H9 (cell line): ENCODE results near the gene SNTG2. TPM values are rescaled to one million over a fixed set of nuclear protein-coding genes. Genes with fewer than 3 reads are reported as not detected.

ENCODE experiments used
- DNase-seq: peaks from one replicate; pipeline ENCODE4 v3.0.0-alpha.2; 2017
- H2AFZ ChIP-seq: one replicate; pipeline ENCODE4 v1.6.1; 2013; ENCODE audit warnings: mild to moderate bottlenecking, low read length, control low read depth, moderate library complexity
- H2AK5ac ChIP-seq: 2 replicates; pipeline ENCODE4 v1.6.1; 2013; ENCODE audit warnings: low read length, control low read depth, mixed read lengths; ENCODE audit not compliant: insufficient read length
- H2BK120ac ChIP-seq: one replicate; pipeline ENCODE4 v1.6.1; 2013; ENCODE audit warnings: low read depth, mild to moderate bottlenecking, low read length, control low read depth, inconsistent platforms; ENCODE audit not compliant: poor library complexity, severe bottlenecking
- H2BK12ac ChIP-seq: 2 replicates; pipeline ENCODE4 v1.6.1; 2013; ENCODE audit warnings: low read length, control low read depth, mixed read lengths, low read depth; ENCODE audit not compliant: insufficient read length
- H2BK15ac ChIP-seq: 2 replicates; pipeline ENCODE4 v1.6.1; 2013; ENCODE audit warnings: low read depth, low read length, control low read depth
- H2BK20ac ChIP-seq: one replicate; pipeline ENCODE4 v1.6.1; 2013; ENCODE audit warnings: low read depth, mild to moderate bottlenecking, low read length, control low read depth, inconsistent platforms; ENCODE audit not compliant: poor library complexity, severe bottlenecking
- H2BK5ac ChIP-seq: 2 replicates; pipeline ENCODE4 v1.6.1; 2013; ENCODE audit warnings: low read length, control low read depth, mixed read lengths; ENCODE audit not compliant: insufficient read length
- H3K14ac ChIP-seq: 2 replicates; pipeline ENCODE4 v1.6.1; 2013; ENCODE audit warnings: low read length, control low read depth; ENCODE audit not compliant: insufficient read depth
- H3K18ac ChIP-seq: 2 replicates; pipeline ENCODE4 v1.6.1; 2013; ENCODE audit warnings: low read depth, mild to moderate bottlenecking, mixed read lengths, low read length, control low read depth; ENCODE audit not compliant: insufficient read length
- H3K23ac ChIP-seq: 2 replicates; pipeline ENCODE4 v1.6.1; 2013; ENCODE audit warnings: low read length, control low read depth, mixed read lengths, low read depth; ENCODE audit not compliant: insufficient read length
- H3K23me2 ChIP-seq: 2 replicates; pipeline ENCODE4 v1.6.1; 2013; ENCODE audit warnings: low read depth, mild to moderate bottlenecking, mixed read lengths, low read length, control low read depth; ENCODE audit not compliant: insufficient read length, poor library complexity, severe bottlenecking
- H3K27ac ChIP-seq: 2 replicates; pipeline ENCODE4 v1.5.1; 2013; ENCODE audit warnings: low read length, control low read depth, mixed read lengths, low read depth; ENCODE audit not compliant: insufficient read length
- H3K27me3 ChIP-seq: 2 replicates; pipeline ENCODE4 v1.6.1; 2013; ENCODE audit warnings: low read length, control low read depth, inconsistent platforms; ENCODE audit not compliant: insufficient read depth
- H3K4ac ChIP-seq: 2 replicates; pipeline ENCODE4 v1.6.1; 2013; ENCODE audit warnings: low read depth, mild to moderate bottlenecking, control low read depth, inconsistent platforms, low read length, moderate library complexity
- H3K4me1 ChIP-seq: 2 replicates; pipeline ENCODE4 v1.6.1; 2013; ENCODE audit warnings: low read length, control low read depth, inconsistent platforms; ENCODE audit not compliant: insufficient read depth
- H3K4me2 ChIP-seq: 2 replicates; pipeline ENCODE4 v1.6.1; 2013; ENCODE audit warnings: low read length, control low read depth, mixed read lengths; ENCODE audit not compliant: insufficient read length, insufficient read depth
- H3K56ac ChIP-seq: 2 replicates; pipeline ENCODE4 v1.6.1; 2013; ENCODE audit warnings: low read depth, mild to moderate bottlenecking, mixed read lengths, low read length, control low read depth; ENCODE audit not compliant: insufficient read length
- H3K79me1 ChIP-seq: 2 replicates; pipeline ENCODE4 v1.6.1; 2013; ENCODE audit warnings: low read depth, mild to moderate bottlenecking, moderate library complexity, low read length, control low read depth, inconsistent platforms; ENCODE audit not compliant: insufficient read depth, poor library complexity, severe bottlenecking
- H3K79me2 ChIP-seq: 2 replicates; pipeline ENCODE4 v1.6.1; 2013; ENCODE audit warnings: low read length, control low read depth, inconsistent platforms; ENCODE audit not compliant: insufficient read depth
- H3K9ac ChIP-seq: 2 replicates; pipeline ENCODE4 v1.6.1; 2013; ENCODE audit warnings: low read length, control low read depth, mixed read lengths; ENCODE audit not compliant: insufficient read length; ENCODE audit errors: extremely low read depth
- H3K9me3 ChIP-seq: one replicate; pipeline ENCODE4 v1.6.1; 2013; ENCODE audit warnings: low read depth, low read length, inconsistent platforms; ENCODE audit not compliant: control insufficient read depth
- H3T11ph ChIP-seq: one replicate; pipeline ENCODE4 v1.6.1; 2013; ENCODE audit warnings: mild to moderate bottlenecking, low read length, control low read depth, inconsistent platforms
- H4K20me1 ChIP-seq: one replicate; pipeline ENCODE4 v1.6.1; 2013; ENCODE audit not compliant: control insufficient read depth, insufficient read length, insufficient read depth
- H4K5ac ChIP-seq: 2 replicates; pipeline ENCODE4 v1.6.1; 2013; ENCODE audit warnings: low read depth, mild to moderate bottlenecking, mixed read lengths, low read length, control low read depth; ENCODE audit not compliant: insufficient read length
- H4K8ac ChIP-seq: replicated peaks from 2 replicates; pipeline ENCODE4 v1.6.1; 2013; ENCODE audit warnings: low read length, control low read depth, mixed read lengths, low read depth; ENCODE audit not compliant: insufficient read length
- H4K91ac ChIP-seq: 2 replicates; pipeline ENCODE4 v1.6.1; 2013; ENCODE audit warnings: low read depth, mild to moderate bottlenecking, moderate library complexity, mixed read lengths, low read length, control low read depth; ENCODE audit not compliant: insufficient read length
- H3K27ac Mint-ChIP-seq, 3 experiments: 2 replicates in 2 of 3; 3 replicates in 1 of 3; pipeline ENCODE4 v1.8.0; 2020 to 2021; ENCODE audit warnings: mixed read lengths in 3 of 3, mild to moderate bottlenecking in 1 of 3, moderate library complexity in 1 of 3
- H3K27me3 Mint-ChIP-seq: 2 replicates; pipeline ENCODE4 v1.8.0; 2021; ENCODE audit warnings: low read depth, mild to moderate bottlenecking, moderate library complexity, mixed read lengths
- H3K36me3 Mint-ChIP-seq, 3 experiments: 2 replicates in 2 of 3; 3 replicates in 1 of 3; pipeline ENCODE4 v1.8.0; 2020 to 2021; ENCODE audit warnings: low read depth in 3 of 3, mixed read lengths in 3 of 3; ENCODE audit not compliant: insufficient read depth in 1 of 3
- H3K4me1 Mint-ChIP-seq, 2 experiments: 2 replicates each; pipeline ENCODE4 v1.8.0; 2020; ENCODE audit warnings: mixed read lengths in 2 of 2
- H3K4me3 Mint-ChIP-seq, 2 experiments: 2 replicates in 1 of 2; 3 replicates in 1 of 2; pipeline ENCODE4 v1.8.0; 2020 to 2021; ENCODE audit warnings: mild to moderate bottlenecking in 2 of 2, mixed read lengths in 2 of 2, moderate library complexity in 1 of 2
- H3K9me3 Mint-ChIP-seq, 2 experiments: 2 replicates in 1 of 2; 3 replicates in 1 of 2; pipeline ENCODE4 v1.8.0; 2020; ENCODE audit warnings: mild to moderate bottlenecking in 2 of 2, mixed read lengths in 2 of 2, moderate library complexity in 1 of 2
- CTCF ChIP-seq: fragments of 200-600 bp; sonication (generic); conservative IDR thresholded peaks from 3 replicates; pipeline ENCODE4 v1.8.0; 2021; ENCODE audit warnings: antibody characterized with exemption, mild to moderate bottlenecking
- WGBS: extraction: QIAGEN DNeasy Blood & Tissue Kit; methylation state at CpG from one replicate; pipeline ENCODE4 v1.1.7; 2013; ENCODE audit warnings: missing lambda C conversion rate, low lambda C conversion rate, mixed read lengths; ENCODE audit not compliant: insufficient read length; ENCODE audit errors: extremely low coverage; 5-methylcytosine and 5-hydroxymethylcytosine counted together
- total RNA-seq: library from RNA; stranded (reverse); gene quantifications from 2 replicates; pipeline ENCODE4 v1.2.1, GENCODE V29; 2021

SNTG2 gene
- total RNA-seq, 1 experiment from 2014 or later: 13.2 TPM

GRCh38 chr2:1047485-1047884 lies 96.8 kb downstream of the SNTG2 start:
- no peak overlapping the region for H2AFZ ChIP-seq
- peaks cover 10% of the 10 kb centered on the region for H3K9me3 ChIP-seq
- H2BK15ac ChIP-seq: no peak overlapping the region
- H4K5ac ChIP-seq: no peak overlapping the region
- no peak overlapping the region for H3K4ac ChIP-seq
- no peaks in the 10 kb centered on the region for H4K20me1 ChIP-seq
- no peak overlapping the region for H3T11ph ChIP-seq
- no peak overlapping the region for H3K4me3 Mint-ChIP-seq
- H3K18ac ChIP-seq: no peak overlapping the region
- H3K79me2 ChIP-seq: peaks cover 1% of the 10 kb centered on the region; the same call in 1 of the 2 replicates
- H3K14ac ChIP-seq: no peak overlapping the region
- H3K27ac Mint-ChIP-seq: no peak overlapping the region
- peaks cover 43 to 58% of the 10 kb centered on the region in 2 experiments for H3K9me3 Mint-ChIP-seq
- no peak overlapping the region for H3K9ac ChIP-seq
- WGBS: no CpG with 5 or more reads among the region's 1 CpG
- no peak for DNase-seq
- peaks cover 41 to 74% (median 55%) of the 10 kb centered on the region in 3 experiments for H3K36me3 Mint-ChIP-seq
- TF ChIP-seq CTCF: peak; percentile 38; the same call in 1 of the 3 replicates
- H4K8ac ChIP-seq: no peak overlapping the region
- H3K4me2 ChIP-seq: no peak overlapping the region
- no peak overlapping the region for H2BK5ac ChIP-seq
- no peak overlapping the region for H2BK12ac ChIP-seq
- no peak overlapping the region for H3K23ac ChIP-seq
- H2AK5ac ChIP-seq: no peak overlapping the region
- no peak overlapping the region for H2BK20ac ChIP-seq
- H3K79me1 ChIP-seq: peaks cover 4% of the 10 kb centered on the region
- H2BK120ac ChIP-seq: no peak overlapping the region
- H3K4me1 Mint-ChIP-seq: peaks cover 37 to 42% of the 10 kb centered on the region in 2 experiments
- H3K4me1 ChIP-seq: peaks cover under 1% of the 10 kb centered on the region; the same call in 1 of the 2 replicates
- no peak overlapping the region for H3K56ac ChIP-seq
- peaks cover 5% of the 10 kb centered on the region; the same call in 1 of the 2 replicates for H3K27me3 Mint-ChIP-seq
- no peak overlapping the region for H3K27ac ChIP-seq
- H3K27me3 ChIP-seq: no peaks in the 10 kb centered on the region
- H4K91ac ChIP-seq: no peak overlapping the region
- no peaks in the 10 kb centered on the region for H3K23me2 ChIP-seq
